ENCODE measurements around the gene PDIA2. TPM values are rescaled to one million over a fixed set of nuclear protein-coding genes. Genes with fewer than 3 reads are reported as not detected.
"Not testable (repeated sequence)": the region's sequence is repeated elsewhere in the genome, so short reads cannot be mapped to it uniquely, and the experiment has no call there.

The PDIA2 gene, protein sequence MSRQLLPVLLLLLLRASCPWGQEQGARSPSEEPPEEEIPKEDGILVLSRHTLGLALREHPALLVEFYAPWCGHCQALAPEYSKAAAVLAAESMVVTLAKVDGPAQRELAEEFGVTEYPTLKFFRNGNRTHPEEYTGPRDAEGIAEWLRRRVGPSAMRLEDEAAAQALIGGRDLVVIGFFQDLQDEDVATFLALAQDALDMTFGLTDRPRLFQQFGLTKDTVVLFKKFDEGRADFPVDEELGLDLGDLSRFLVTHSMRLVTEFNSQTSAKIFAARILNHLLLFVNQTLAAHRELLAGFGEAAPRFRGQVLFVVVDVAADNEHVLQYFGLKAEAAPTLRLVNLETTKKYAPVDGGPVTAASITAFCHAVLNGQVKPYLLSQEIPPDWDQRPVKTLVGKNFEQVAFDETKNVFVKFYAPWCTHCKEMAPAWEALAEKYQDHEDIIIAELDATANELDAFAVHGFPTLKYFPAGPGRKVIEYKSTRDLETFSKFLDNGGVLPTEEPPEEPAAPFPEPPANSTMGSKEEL
- total RNA-seq: 0.31 and 0.78 TPM in 2 replicates
- polyA plus RNA-seq (2012): 0.39 TPM

DNA sequence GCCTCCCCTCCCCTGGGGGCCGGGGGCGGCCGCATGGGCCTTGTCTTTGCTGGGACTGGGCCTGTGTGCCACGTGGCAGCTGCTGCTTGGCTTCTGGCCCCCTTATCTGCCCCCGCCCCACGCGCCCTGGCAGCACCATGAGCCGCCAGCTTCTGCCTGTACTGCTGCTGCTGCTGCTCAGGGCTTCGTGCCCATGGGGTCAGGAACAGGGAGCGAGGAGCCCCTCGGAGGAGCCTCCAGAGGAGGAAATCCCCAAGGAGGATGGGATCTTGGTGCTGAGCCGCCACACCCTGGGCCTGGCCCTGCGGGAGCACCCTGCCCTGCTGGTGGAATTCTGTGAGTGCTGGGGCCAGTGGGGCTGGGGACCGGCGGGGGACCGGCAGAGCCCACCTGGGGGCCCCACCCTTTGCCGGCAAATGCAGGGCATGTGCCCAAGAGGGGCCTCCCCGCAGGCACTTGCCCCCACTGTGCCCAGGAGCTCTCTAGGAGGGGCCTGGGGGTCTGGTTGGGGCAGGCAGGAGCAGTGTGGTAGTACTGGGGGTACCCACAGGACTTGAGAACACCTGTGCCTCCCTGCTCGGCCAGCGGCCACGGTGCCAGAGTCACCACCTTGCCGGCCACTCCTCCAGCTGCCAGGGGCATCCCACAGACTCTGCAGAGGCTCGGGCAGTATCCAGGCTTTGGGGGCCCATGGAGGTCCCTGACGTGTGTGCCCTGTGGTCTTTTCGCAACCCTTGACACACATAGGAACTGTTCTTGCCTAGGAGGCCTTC, at the start of gene PDIA2:
PDIA2 (plus strand) TSS at position 132 of the 773 bp plus-strand sequence; CDS start at position 138, 6 bp downstream.
- DNase-seq (ENCODE audit: low read depth): no peak

DNA sequence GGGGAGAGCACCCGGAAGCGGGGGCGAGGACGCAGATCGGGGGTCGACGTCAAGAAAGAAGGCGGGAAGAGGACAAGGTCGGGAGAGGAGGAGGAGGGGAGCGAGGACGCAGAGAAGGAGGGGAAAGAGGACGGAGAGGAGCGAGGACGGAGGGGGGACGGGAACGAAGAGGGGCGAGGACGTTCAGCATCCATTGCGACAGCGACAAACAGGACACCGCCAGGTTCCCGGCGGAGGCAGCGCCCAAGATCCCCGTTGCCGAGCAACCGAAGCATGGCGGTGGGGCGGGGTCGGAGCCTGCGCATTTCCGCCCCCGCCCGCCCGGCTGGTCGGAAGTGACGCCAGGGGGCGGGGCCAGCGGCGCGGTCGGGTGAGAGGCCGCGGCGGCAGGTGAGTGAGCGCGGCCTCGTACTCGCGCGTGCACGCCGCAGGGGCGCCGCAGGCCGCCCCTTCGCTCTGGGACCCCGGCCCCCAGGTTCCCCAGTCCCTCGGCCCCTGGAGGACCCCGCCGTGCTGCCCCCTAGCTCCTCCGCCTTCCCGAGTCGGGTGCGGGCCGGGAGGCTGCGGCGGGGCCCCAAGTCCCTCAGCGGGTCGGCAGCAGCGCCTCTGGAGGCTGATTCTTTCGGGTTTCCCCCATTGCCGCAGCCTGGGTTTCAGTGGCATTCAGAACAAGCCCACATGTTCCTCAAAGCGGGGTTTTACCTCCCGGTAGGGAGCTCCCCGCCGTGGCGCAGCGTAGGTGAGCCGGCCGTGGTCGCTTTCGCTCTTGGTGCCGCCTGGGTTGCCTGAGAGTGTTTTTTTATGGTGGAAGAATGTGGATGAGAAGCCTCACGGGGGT, 48.3 kb upstream of the PDIA2 start, which contains the start of gene FAM234A:
FAM234A (plus strand) TSS at position 354 of the 838 bp plus-strand sequence. CDS start 19,593 bp downstream, outside the sequence.
- peak; percentile 92 for DNase-seq (ENCODE audit: low read depth)

DNA sequence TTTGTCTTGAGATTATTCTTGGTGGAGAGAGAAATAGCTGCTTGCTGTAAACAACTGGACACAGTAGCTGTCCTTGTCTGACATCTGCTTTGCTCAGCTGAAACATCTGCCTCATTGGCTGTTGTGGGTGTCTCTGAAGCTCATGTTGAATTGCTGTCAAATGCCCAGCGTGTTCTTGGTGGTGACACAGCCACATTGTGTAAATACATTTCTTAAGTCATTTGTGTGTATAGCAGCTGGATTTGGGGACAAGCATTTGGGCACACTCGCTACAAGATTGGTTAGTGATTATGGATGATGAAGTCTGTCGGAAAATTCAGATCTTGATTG, 43.1 kb upstream of the PDIA2 start:
- peak; percentile 56 for DNase-seq (ENCODE audit: low read depth)

DNA sequence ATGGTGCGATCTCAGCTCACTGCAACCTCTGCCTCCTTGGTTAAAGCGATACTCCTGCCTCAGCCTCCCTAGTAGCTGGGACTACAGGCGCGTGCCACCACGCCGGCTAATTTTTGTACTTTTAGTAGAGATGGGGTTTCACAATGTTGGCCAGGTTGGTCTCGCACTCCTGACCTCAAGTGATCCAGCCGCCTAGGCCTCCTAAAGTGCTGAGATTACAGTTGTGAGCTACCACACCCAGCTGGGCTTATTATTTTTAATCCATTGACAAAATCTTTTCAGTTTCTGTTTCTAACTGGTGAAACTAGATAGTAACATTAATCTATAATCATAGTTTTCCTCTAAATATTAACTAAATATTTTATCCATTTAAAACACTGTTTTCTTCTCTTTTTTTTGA, 42.4 kb upstream of the PDIA2 start:
- DNase-seq (ENCODE audit: low read depth): no peak

DNA sequence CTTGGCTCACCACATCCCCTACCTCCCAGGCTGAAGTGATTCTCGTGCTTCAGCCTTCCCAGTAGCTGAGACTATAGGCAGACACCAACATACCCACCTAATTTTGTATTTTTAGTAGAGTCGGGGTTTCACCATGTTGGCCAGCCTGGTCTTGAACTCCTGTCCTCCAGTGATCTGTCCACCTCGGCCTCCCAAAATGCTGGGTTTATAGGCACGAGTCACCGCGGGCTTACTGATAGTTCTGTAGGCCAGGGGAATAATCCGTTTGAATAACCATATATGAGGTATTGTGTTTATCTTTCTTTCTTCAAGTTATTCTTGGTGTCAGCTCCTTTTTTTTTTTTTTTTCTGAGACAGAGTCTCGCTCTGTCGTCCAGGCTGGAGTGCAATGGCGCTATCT, 40.7 kb upstream of the PDIA2 start:
- no peak for DNase-seq (ENCODE audit: low read depth)

DNA sequence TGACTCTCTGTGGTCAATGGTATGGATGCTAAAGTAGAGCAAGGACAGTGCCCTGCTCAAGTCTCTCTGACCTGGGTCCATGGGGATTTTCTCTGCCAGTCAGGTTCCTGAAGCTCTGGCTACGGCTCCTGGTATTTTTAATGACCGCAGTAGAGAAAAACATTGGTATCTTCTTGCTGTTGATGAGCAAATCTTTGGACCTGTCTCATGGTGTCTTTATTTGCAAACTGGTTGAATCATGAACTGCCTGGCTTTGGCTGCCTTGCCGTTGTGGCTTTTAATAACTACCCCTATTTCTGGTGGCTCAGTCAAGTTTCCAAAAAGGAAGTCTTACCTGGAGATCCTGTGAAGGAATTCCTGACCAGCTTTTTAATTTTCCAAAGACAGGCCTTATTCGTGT, 39.6 kb upstream of the PDIA2 start:
- DNase-seq (ENCODE audit: low read depth): peak; percentile 28

DNA sequence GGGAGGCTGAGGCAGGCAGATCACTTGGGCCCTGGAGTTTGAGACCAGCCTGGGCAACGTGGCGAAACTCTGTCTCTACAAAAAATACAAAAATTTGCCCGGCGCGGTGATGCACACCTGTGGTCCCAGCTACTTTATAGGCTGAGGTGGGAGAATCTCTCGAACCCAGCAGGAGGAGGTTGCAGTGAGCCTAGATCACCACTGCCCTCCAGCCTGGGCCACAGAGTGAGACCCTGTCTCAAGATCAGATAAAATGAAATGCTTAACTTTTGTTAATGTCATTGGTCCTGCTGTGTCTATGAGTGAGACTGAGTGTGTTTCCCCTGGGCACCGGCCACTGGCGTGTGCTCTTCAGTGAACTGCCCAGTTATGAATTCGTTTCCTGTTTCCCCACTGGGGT, 37.9 kb upstream of the PDIA2 start:
- DNase-seq (ENCODE audit: low read depth): no peak

DNA sequence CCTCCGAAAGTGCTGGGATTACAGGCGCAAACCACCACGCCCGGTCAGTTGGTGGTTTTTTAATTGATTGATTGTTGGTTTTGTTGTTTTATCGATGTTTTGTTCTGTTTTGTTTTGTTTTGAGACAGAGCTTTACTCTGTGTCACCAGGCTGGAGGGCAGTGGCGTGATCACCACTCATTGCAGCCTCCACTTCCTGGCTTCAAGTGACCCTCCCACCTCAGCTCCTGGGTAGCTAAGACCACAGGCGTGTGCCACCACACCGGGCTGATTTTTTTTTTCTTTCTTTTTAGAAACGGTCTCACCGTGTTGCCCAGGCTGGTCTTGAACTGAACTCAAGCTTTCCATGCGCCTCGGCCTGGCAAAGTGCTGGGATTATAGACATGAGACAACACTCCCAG, 35.9 kb upstream of the PDIA2 start:
- no peak for DNase-seq (ENCODE audit: low read depth)

DNA sequence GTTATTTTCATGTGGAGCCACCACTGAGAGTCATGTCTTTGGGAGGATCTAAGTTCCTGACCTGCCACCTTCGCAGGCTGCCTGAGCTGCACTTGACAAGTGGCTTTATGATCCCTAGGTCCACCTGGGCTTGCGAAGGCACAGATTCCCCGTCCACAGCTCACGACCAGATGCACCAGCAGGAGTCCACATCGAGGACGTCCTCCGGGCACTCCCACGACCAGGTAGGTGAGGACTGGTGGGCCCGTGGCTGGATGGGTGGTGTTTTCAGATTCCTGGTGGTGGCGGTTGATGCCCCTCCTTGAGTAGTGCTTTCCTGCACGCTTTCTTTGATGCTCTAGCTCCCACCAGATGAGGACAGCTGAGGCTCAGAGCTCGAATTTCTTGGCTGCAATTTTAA, 33.5 kb upstream of the PDIA2 start:
- DNase-seq (ENCODE audit: low read depth): no peak

DNA sequence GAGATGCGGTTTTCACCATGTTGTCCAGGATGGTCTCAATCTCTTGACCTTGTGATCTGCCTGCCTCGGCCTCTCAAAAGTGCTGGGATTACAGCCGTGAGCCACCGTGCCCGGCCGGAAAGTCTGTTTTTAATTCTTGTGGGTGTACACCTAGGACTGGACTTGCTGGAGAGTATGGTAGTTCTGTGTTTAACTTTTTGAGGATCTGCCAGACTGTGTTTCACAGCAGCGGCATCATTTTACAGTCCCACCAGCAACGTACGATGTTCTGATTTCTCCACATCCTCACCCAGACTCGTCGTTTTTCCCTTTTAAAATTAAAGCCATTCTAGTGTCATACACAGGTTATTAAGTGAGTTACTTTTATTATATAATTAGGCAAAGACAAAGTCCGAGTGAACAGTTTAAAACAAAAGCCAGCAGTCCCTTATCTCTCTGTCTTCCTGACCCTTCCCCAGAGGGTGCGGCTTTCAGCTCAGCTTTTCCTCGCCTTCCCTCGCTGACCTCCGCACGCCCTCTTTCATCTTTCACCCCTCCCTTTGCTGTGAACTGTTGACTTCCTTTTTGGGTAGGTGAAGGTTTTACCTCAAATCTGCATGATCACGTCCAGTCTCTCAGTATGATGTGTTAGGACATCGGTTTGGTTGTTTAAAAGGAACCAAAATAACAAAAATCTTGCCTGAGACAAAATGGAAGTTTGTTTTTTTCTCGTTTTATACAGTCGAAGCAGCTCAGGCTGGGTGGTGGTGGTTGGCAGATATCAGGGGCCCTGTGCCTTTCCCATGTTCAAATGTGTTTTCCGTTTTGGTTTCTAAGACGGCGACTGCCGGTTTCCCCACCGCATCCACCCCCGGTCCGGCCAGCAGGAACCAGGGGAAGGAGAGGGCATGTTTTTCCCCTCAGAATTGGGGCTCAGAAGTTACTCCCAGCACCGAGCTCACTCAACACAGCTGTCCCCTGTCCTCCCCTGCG, 30.3 kb upstream of the PDIA2 start:
- no peak for DNase-seq (ENCODE audit: low read depth)

DNA sequence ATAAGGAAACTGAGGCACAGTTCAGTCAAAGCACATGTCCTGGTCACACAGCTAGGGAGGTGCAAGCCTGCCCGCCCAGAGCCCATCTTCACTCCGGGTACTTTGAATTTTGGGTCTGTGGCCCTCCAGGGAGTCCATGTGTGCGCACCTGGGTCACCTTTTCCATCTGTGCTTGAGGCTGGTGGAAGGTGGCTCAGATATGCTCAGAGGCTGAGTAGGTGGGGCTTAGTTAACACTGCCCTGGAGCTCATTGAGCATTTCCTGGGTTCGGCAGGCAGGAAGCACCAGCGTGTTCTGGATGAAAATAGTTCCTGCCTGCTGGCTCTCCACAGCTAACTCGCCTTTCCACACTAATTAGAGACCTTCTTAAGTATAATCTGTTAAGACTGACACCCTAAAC, 29.1 kb upstream of the PDIA2 start:
- no peak for DNase-seq (ENCODE audit: low read depth)

DNA sequence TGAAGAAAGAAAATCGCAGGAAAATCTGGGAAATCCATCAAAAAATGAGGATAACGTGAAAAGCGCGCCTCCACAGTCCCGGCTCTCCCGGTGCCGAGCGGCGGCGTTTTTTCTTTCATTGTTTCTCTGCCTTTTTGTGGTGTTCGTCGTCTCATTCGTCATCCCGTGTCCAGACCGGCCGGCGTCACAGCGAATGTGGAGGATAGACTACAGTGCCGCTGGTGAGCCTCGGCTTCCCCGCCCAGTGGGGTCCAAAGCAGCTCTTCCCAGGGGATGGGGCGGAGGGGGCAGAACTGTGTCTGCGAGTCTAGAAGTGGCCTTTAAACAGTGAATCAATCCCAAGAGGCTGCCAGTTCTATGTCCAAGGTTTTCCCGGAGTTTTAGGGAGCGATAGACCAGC, 28.5 kb upstream of the PDIA2 start:
- DNase-seq (ENCODE audit: low read depth): no peak

DNA sequence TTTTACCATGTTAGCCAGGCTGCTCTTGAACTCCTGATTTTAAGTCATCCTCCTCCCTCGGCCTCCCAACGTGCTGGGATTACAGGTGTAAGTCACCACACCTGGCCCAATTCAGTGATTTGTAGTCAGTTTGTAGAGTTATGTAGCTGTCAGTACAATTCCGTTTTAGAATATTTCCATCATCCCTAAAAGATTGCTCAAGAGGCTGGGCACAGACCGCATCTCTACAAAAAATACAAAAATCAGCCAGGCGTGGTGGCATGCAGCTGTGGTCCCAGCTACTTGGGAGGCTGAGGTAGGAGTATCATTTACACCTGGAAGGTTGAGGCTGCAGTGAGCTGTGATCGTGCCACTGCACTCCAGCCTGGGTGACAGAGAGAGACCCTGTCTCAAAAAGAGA, 27.8 kb upstream of the PDIA2 start:
- DNase-seq (ENCODE audit: low read depth): no peak

DNA sequence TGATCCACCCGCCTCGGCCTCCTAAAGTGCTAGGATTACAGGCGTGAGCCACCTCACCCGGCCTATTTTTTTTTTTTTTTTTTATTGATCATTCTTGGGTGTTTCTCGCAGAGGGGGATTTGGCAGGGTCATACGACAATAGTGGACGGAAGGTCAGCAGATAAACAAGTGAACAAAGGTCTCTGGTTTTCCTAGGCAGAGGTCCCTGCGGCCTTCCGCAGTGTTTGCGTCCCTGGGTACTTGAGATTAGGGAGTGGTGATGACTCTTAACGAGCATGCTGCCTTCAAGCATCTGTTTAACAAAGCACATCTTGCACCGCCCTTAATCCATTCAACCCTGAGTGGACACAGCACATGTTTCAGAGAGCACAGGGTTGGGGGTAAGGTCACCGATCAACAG, 24.9 kb upstream of the PDIA2 start:
- not testable (repeated sequence) for DNase-seq (ENCODE audit: low read depth)

DNA sequence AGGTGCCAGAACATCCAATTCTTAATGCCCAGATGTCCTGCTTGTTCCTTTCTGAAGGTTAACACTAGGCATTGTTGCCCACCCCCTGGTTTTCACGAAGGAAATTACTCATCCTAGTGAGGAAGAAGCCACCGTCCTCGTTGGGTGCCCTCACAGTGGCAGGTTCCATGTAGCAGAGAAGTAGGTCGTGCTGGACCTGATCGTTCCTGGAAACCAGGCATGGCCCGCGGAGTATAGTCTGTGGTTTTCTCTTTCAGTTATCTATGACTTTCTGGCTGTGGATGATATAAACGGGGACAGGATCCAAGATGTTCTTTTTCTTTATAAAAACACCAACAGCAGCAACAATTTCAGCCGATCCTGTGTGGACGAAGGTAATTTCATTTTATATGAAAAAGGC, 23.7 kb upstream of the PDIA2 start:
- no peak for DNase-seq (ENCODE audit: low read depth)

DNA sequence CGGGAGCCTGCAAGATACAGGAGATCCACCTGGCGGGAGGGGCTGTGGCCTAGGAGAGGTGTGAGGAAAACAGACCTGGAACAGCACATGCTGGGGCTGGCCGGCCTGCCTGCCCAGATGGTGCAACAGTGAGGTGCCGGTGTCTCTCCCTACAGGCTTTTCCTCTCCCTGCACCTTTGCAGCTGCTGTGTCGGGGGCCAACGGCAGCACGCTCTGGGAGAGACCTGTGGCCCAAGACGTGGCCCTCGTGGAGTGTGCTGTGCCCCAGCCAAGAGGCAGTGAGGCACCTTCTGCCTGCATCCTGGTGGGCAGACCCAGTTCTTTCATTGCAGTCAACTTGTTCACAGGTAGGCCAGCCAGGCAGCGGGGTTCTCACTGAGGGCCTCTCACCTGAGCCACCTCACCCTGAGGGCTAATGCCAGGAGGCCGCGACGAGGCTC, 23.1 kb upstream of the PDIA2 start:
- DNase-seq (ENCODE audit: low read depth): no peak

DNA sequence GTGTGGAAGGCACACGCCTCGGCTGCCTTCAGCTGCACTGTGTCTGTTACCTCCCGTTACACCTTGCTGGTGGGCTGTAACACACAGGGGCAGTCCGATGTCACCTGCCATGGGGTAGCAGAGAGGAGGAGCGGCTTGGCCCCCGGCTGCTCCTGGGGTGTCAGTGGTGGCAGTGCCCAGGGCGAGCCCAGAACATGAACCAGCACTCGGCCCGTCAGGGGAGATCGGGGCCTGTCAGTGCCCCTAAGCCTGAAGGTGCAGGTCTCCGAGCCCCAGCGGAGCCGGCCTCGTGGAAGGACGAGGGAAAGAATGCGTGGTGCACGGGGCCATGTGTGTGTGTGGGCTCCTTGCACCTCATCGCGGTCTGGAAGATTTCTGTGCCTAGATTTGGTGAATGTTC, 22.6 kb upstream of the PDIA2 start:
- DNase-seq (ENCODE audit: low read depth): no peak

DNA sequence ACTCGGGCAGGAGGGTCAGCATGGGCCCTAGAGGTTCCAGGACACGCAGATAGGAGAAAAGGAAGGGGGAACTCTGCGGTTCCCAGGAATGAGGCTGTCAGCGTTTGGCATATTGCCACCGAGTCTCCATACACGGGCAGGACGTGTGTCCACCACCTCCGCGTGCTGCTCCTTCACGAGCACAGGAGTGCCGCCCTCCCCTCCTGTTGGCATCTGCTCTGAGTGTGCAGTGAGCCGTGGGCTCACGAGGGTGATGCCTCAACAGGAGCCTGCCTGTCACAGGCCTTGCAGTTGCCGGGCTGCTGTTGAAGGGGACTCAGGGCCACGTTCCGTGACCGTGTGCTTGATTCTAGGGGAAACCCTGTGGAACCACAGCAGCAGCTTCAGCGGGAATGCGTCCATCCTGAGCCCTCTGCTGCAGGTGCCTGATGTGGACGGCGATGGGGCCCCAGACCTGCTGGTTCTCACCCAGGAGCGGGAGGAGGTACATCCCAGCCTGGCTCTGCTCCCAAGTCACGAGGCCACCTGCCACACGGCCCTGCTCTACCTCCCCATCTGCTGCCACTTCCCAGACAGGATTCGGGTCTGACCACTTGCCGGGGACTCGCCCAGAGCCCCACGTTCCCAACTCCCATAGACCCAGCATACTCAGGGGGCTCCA, 21.8 kb upstream of the PDIA2 start:
- no peak for DNase-seq (ENCODE audit: low read depth)

DNA sequence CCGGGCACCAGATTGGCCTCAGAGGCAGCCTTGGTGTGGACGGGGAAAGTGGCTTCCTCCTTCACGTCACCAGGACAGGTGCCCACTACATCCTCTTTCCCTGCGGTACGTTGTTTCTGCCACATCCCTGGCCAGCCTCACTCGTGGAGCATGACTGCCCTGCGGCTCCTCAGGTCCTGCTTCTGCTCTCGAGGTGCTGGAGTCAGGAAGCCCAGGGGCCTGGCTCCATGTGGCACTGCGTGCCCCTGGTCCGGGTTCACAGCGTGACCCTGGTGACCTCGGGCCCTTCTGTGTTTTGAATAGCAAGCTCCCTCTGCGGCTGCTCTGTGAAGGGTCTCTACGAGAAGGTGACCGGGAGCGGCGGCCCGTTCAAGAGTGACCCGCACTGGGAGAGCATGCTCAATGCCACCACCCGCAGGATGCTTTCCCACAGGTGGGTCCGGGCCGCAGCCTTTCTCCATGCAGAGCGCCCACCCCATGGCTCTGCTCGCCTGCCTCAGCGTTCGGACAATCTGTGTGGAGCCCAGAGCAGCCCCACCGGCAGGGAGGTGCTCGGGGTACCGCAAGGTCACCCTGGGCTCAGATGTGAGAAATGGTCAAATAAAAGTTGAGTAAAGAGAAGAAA, 20.7 kb upstream of the PDIA2 start:
- DNase-seq (ENCODE audit: low read depth): no peak

Data from myocyte (in vitro differentiated cells).